Activated naive CD4-positive, alpha-beta T cell treated with anti-CD3 and anti-CD28 coated beads, Interleukin-2, amount 50 U/mL, for 16 hours (primary cell): ENCODE results near the gene DPP10.

Source experiments
- DNase-seq: peaks from one replicate; pipeline ENCODE4 v3.0.0-alpha.2; 2020

DPP10 gene

DNA sequence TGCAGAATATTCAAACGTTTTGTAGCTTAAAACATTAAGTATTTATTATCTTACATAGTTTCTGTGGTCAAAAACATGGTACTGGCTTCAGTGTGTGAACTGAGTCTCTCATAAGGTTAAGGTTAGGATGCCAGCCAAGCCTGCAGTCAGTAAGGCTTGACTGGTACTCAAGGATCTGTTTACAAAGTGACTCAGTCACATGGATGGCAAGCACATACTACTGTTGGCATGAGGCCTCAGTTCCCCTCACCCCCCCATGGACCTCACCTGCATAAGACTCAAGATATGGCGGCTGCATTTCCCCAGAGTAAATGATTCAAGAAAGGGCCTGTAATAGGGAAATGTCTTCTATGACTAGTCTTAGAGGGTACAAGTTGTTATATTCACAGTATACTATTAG lies 1167.5 kb downstream of the DPP10 start:
- no peak for DNase-seq

DNA sequence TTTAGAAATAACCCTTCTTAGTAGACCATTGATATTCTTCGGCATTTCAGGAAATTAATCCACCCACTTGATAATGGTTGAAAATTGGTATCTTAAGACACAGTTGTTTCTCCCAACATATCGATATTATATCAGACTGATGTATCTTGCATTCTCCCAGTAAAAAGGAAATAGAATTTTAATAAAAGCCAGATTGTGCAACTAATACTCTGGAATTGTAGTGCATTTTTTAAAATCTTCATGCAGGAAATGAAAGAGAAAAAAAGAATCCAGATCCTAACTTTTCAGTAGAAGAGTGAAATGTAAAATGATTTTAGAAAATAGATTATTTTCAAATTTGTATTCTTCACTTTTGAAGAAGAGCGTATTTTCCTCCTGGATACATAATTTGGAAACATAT lies 1168.4 kb downstream of the DPP10 start:
- DNase-seq: no peak

DNA sequence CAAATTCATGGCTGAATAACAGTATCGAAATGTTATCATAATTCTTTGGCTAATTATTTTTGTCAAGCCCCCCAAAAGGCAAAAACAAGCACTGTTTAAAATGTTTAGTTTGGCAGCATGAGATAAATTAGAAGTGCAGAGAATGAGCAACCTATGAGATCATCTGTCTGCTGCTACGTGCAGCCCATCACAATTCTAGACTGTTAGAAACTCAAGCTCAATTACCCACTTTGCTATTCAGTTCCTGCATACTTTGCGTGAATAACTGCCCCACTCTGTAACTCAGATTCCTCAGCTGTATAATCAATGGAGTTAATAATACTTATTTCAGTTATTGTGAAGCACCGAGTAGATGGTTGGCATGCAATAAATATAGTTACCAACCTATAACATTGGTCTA lies 1181.9 kb downstream of the DPP10 start:
- no peak for DNase-seq

DNA sequence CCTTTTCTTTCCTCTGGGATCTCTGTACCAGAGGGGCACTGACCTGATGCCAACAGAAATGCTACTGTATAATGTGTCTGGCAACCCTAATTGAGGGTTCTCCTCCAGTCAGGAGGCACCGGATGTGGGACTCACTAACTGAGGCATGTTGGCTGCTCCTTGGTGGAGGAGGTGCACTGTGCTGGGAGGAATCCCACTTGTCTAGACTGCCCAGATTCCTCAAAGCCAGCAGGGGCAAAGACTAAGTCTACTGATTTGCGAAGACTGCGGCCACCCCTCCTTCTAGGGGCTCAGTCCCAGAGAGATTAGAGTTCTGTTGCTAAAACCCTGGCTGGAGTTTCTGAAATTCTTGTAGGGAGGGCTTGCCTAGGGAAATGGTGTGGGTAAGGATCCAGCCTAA lies 1192.1 kb downstream of the DPP10 start:
- DNase-seq: no peak

DNA sequence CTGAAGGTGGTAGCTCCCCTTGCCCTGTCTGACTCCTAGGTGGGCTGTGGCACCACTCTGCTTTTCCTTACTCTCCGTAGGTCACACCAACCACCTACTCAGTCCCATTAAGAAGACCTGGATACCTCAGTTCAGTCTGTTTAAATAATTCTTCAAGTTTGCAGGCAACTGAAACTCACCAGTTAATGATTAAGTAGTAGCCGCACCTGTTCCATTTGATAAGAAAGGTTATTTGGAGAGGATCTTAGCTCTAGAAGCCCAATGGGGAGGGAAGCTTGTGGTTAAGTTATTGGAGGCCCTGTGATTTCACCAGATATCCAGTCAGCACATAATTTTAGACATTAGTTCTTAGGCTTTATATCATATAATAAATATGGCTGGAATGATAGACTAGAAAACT lies 1193.0 kb downstream of the DPP10 start:
- DNase-seq: no peak

DNA sequence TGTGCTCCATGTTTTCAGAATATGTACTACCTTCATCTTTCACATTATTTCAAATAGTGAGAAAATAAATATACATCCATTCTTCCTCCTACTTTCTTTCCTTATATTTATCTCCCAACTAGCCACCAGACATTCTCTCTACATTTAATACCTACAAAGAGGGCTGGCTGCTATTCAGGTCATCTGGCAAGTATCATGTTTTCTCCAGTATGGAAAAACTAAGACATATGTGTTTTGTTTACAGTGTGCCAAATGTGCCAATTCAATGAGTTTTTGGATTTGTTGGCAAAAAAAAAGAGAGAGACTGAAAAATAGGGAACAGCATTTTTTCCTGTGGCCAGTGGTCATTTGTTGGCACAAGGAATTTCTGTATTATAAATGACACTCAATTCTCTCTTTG lies 1207.3 kb downstream of the DPP10 start:
- no peak for DNase-seq

DNA sequence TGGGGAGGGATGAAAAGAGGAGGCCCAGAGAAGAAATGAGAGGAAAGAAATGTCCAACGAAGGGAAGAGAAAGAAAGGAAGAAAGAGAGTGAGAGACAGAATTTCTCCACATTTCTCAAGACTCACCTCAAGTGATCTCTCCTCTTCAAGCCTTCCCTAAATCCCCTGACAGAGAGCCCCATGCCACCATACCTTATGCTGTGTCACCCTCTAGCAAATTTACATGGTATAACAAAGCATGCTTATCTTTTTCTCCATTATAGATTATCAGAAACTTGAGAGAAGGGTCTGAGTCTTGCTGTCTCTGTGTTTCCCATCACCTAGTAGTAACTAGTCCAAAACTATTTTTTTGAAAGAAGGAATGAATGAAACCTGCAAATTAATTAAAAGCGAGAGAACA lies 1208.4 kb downstream of the DPP10 start:
- DNase-seq: no peak

DNA sequence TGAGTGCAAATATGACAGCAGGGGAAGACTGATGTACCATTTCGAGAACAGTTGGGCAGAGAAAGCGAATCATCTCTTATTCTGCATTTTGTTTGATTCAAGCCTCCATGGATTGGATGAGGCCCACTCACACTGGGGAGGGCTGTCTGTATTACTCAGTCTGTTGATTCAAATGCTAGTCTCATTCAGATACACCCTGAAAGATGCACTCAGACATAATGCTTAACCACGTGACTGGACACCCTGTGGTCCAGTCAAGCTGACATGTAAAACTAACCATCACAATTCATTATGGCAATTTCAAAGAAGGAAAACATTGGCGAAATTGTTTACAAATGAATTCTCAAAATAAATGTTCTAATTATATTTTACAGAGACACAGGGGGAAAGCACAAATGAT lies 1210.2 kb downstream of the DPP10 start:
- no peak for DNase-seq

DNA sequence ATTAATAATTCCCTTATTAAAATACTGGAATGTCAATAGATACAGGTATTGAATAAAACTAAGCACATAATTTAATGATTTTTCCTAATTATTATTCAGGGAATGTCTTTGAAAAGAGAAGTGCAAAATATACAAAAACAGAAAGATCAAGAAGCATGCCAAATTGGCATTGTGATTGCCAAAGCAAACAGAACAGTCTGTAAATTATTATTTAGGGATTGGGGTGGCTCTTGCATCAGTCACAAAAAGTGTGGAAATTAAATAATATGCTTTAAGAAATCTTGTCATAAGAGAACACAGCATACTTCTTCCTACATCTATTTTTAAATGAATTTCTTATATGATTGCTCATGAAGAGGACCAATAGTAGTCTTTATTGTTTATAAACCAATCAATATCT lies 1211.9 kb downstream of the DPP10 start:
- no peak for DNase-seq

DNA sequence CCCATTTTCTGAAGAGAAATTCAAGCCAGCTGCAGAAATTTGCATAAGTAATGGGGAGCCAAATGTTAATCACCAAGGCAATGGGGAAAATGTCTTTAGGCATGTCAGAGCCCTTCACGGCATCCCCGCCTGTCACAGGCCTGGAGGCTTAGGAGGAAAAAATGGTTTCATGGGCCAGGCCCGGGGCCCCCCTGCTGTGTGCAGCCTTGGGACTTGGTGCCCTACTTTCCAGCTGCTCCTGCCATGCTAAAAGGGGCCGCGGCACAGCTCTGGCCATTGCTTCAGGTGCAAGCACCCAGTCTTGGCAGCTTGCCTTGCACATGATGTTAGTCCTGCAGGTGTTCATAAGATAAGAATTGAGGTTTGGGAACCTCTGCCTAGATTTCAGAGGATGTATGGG lies 1235.7 kb downstream of the DPP10 start:
- no peak for DNase-seq

DNA sequence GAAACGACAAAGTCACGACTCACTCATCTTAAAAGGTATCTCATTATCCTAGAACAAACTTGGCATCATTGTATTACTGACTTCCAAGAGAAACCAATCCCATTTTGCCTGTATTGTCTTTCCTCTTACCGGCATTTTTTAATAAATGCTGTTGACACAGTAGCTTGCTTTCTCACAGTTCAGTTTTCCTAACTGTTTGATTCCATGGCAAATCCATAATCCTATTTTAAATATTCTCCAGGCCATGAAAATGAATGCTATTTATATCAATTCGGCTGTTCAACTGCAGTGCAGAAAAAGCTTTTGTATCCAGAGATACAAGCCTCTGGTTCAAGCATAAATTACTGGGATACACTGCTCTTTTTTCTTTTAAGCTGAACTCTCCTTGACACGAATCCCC lies 1241.9 kb downstream of the DPP10 start:
- DNase-seq: no peak

DNA sequence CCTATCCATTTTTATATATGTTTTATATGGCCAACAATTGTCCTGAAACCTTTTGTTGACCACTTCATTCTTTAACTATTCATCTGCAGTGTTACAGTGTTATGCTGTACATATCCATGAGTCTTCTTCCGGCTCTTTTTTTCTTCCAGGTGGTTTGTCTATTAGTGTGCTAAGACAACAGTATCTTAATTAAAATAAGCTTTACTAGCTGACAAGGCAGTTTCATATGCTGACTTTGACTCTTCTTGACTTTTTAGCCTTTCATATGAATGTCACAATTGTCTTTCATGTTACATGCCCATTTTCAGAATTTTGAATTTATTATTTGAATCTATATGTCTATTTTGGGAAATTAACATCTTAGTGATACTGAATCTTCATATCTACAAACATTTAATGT lies 1249.0 kb downstream of the DPP10 start:
- DNase-seq: no peak

DNA sequence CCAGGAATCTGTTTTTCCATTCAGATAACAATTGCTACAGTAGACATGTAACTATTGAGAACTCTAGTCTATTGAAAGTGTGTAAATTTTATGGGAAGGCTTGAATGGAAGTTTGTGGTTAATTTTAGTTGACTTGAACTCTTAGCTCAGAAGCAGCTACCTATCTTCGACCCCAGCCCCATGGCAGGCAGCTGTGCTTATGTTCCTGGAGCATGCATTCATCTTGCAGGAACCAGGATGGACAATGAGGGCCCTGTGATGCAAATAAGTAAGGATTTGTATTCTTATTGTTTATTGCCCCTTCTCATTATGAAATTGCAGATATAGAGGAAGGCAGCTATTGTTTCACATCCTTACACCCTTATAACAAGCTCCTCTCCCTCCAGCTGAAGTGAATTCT lies 1252.2 kb downstream of the DPP10 start:
- DNase-seq: no peak

DNA sequence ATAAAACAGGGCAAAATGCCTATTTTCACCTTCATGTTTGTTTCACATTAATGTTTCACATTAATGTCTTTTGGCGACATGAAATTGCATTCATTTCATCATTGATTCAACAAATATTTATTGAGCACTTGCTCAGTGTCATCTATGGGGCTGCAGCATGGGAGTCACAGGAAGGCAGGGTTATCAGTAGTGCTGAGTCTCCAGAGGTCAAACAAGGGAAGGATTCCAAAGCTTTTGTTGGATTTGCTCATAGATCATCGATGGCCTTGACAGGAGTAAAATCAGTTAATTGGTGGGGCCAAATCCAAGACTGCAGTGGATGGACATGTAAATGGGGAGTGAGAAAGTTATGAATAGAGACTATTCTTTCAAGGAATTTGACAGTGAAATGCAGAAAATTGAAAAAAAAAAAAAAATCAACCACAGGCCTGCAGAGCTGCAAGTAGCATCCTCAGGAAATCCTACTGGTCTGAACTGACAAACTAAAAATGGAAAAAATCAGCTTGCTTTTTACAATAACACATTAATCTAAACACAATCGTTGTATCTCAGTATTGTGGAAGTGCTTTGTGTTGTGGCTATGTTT lies 1290.8 kb downstream of the DPP10 start:
- no peak for DNase-seq

DNA sequence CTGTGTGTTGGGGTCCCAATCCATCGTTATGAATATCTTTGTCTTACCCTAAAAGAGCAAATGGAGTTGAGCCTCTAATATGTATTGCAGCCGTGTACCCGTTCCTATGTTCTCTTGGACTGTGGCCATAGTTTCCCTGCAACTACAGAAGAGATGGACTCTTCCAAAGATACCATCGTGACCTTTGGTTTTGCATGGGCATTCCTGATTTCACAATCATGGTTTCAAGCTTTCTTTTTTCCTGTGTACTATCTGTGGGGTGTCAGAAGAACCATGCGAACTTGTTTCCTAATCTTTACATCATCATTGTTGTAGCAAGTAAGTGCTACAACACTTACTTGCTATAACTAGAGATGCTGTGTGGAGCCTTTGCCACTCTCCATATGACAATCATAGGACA lies 1295.7 kb downstream of the DPP10 start:
- DNase-seq: no peak

DNA sequence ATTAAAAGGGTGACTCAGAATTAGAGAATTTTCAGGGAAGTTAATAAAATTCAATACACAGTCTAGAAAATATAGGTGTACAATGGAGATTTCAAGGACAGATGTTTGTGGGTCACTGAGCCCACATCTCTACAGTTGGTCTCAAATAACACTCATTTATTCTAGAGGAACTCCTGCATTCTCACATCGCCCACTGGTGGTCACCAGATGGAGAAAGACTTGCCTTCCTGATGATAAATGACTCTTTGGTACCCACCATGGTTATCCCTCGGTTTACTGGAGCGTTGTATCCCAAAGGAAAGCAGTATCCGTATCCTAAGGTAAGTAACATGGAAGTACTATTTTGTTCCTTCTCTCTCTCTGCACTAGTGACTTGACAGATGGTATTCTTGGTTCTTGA lies 1297.1 kb downstream of the DPP10 start:
- no peak for DNase-seq

DNA sequence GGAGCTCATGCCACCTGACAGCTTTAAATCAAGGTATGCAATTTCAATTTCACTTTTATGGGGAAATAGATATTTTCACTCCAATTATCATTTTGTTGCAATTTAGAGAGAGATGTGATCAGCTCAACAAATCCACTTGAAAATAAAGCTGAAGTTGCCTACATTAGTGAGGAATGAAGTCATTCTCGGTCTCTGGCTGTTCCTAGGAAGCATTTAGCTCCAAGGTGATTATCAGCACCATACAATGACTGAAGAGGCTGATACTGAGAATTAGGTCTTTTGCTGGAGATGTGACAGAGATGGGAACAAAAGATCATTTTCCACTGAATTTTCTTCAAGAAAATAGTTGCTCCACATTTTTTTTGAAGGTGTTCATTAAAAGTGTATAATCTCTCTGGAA lies 1303.7 kb downstream of the DPP10 start:
- no peak for DNase-seq

DNA sequence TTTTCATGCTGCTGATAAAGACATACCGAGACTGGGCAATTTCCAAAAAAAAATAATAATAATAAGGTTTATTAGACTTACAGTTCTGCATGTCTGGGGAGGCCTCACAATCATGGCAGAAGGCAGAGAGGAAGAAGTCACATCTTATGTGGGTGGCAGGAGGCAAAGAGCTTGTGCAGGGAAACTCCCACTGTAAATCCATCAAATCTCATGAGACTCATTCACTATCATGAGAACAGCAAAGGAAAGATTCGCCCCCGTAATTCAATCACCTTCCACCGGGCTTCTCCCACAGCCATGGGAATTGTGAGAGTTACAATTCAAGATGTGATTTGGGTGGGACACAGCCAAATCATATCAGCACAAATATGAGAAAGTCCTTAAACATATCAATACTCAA lies 1314.8 kb downstream of the DPP10 start:
- DNase-seq: no peak

DNA sequence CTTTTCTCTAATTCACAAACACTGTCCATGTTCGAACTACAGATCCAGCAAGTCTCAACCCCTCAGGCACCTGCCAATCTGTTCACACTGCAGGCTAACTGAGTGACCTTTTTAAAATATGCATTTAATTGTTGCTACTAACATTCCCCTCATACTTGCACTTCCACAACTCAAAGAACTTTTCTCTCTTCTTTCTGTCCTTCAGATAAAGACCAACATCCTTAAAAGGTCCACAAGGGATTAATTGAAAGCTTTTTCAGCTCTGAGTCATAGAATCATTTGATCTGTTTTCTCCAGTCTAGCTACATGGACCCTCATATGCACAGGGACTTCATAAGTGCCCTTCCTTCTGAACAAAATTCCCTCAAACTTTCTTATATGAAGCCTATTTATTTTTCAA lies 1321.2 kb downstream of the DPP10 start:
- DNase-seq: no peak

DNA sequence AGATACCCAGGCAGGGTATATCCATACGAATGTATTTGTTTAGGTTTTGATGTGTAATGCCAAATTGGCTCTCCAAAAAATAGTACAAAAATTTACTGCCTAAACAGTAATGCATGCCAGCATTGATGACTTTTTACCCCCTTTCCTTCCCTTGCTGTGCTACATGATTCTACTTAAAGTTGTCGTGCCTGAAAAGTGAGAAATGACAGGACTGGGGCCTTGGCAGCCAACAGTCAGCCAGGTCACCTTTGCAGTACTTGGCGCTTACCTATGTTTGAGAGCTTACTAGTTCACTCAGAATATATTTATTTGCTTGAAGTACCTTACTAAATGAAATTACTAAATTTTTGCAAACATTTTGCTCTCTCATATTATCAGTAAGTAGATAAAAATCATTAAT lies 1329.1 kb downstream of the DPP10 start:
- no peak for DNase-seq

DNA sequence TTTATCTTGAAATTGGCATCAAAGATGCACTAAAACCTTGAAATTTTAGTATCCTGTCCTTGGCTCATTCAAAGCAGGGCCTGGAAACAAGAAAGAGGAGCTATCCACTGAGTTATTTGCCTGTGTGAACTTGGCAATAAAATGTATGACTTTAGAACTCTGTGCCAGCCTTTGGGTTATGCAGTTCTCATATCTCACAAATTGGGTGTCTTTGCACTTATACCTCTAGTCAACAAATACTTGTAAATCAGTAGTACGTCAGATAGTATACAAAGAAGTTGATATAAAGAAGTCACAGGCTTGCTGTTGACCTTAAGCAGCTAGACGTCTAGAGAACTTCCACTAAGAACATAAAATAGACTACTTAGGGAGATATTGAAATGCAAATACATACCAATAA lies 1331.9 kb downstream of the DPP10 start:
- DNase-seq: no peak

DNA sequence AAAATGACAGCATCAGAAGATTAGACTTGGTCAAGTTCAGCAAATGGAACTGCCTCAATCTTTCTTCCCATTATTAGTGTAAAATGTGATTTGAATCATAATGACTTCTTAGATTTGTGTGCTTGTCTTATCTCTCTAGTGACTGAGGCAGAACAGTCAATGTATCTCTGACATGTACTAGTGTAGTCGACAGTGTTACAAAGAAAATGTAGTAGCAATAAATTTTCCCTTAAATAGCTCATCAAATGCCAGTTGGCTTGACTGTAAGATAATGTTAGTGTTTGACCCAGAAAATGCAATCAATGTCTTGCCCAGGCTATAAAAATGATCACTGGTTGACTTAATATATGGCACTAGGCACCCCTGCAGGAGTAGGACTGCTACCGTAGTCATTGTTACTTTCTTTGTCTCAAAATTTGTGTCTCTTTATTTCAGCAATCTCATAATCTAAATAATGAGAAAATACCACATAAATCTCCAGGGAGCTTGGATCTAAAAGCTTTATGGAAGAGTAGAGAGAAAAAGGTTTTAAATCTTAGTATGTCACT lies 1336.7 kb downstream of the DPP10 start:
- DNase-seq: no peak

DNA sequence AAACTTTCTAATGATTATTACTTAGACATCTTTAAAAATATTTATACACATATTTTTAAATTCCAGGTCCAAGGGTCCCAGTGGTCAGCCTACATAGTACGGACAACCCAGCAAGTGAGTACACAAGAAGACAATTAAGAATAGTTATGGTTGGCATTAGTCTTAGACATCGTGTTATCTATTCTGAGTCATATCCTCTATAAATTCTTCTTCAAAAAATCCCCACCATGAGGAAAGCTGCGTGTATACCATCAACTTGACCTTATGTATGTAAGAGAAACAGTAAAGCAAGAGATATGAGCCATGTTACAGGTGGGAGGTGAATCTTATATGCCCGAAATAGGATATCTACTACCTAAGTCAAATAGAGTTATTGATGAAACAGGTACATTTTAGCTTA lies 1339.8 kb downstream of the DPP10 start:
- DNase-seq: no peak

DNA sequence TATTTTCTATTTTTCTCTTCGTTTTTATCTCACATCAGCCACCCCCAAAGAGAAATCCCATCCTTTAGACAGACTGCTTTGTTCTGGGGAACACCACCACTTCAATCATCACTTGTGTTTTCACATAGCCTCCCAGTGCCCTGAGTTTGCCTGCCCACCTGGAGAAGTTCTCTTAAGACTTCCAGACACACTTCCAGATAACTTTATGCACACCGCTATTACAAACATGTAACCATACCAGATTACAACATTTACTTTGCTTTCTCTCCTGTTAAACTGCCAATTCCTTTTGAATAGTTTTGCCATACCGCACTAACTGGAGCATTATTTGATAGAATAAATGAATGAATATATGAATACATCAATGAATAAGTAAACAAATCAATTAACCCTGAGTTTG lies 1353.6 kb downstream of the DPP10 start:
- DNase-seq: no peak

DNA sequence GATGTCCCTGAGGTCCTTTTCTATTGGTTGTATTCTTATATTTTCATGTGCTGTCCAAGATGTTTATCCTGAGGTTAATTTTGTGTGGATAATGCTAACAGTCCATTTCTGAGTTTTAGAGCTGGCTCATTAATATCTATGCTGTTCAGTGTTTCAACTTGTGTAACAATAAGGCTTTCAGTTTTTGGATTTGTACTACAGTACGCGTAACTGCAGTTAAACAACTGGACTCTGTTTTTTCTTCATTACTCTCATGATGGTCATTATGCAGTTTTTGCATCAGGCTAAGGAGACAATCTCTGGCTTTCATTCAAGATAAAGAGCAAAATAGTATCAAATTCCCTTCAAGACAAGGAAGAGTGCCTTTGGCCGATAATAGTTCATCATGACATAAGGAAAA lies 1364.8 kb downstream of the DPP10 start:
- DNase-seq: no peak

DNA sequence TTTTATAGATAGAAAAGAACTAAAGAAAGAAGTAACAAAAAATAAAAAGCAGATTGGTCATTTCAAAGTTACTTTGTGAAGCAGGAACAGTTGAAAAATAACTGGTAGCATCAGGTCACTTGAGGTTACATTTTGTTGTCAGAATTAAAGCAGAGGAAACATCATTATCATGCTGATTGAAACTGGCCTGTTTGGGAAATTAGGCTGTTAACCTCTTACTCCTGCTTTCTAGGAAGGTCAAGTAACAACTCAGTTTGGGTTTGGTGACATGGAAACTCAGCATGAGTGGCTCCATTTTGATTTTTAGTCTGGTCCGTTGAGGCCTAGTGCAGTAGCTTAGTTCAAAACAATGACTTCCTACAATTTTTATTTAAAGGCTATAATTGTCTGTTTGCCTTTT lies 1383.5 kb downstream of the DPP10 start:
- DNase-seq: no peak
